GM12864 (cell line): ENCODE data around the gene SIX3.

ENCODE experiments used
- DNase-seq: peaks from one replicate; pipeline ENCODE4 v3.0.0-alpha.2; 2011; ENCODE audit warnings: low read depth
- H3K4me3 ChIP-seq: 2 replicates; pipeline ENCODE4 v1.5.1; 2011; ENCODE audit warnings: mild to moderate bottlenecking, low read depth, low read length, control low read depth
- CTCF ChIP-seq: IDR thresholded peaks from 2 replicates; pipeline ENCODE4 v1.5.1; 2011; ENCODE audit warnings: low read depth, mild to moderate bottlenecking, moderate library complexity, low read length, control low read depth, inconsistent platforms; ENCODE audit errors: missing control alignments

The SIX3 gene

GRCh38 chr2:44956843-44957242 is 15.3 kb downstream of the SIX3 start:
- no peak for DNase-seq
- no peak for TF ChIP-seq CTCF
- H3K4me3 ChIP-seq = no peak overlapping the region

GRCh38 chr2:44957656-44958327 is 16.3 kb downstream of the SIX3 start:
- DNase-seq = no peak
- no peak overlapping the region for H3K4me3 ChIP-seq
- TF ChIP-seq CTCF = no peak

GRCh38 chr2:44959855-44960254 is 18.4 kb downstream of the SIX3 start:
- no peak overlapping the region for H3K4me3 ChIP-seq
- no peak for TF ChIP-seq CTCF
- DNase-seq = no peak

GRCh38 chr2:44960871-44961270 is 19.4 kb downstream of the SIX3 start:
- no peak for TF ChIP-seq CTCF
- H3K4me3 ChIP-seq = no peak overlapping the region
- DNase-seq = no peak

GRCh38 chr2:44962176-44962695 is 20.7 kb downstream of the SIX3 start:
- DNase-seq = no peak
- TF ChIP-seq CTCF = no peak
- no peak overlapping the region for H3K4me3 ChIP-seq

GRCh38 chr2:44964752-44965236 is 23.3 kb downstream of the SIX3 start:
- peak; percentile 38 for TF ChIP-seq CTCF
- no peak for DNase-seq
- no peak overlapping the region for H3K4me3 ChIP-seq

GRCh38 chr2:44965684-44966083 is 24.2 kb downstream of the SIX3 start:
- no peak for DNase-seq
- no peak for TF ChIP-seq CTCF
- no peak overlapping the region for H3K4me3 ChIP-seq
